ENCODE measurements around the gene CACNA1H.
"Not testable (repeated sequence)": the region's sequence is repeated elsewhere in the genome, so short reads cannot be mapped to it uniquely, and the experiment has no call there.

The CACNA1H gene

DNA sequence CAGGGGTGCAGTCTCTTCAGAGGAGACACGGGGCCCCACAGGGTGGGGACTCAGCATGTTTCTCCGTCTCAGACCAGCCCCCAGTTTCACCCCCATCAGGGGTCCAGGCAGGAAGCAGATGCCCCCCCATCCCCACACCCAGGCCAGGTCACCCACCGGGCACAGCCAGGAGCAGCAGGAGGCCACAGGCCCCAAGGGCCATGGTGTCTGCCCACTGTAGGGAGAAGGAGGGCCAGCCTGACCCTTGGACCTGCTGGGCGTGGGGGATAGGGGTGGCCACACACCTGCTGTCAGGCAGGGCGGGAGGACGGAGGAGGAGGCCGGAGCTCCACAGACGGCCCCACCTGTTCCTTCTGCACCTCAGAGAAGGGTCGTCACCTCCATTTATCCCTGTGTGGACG, 72.1 kb downstream of the CACNA1H start, which contains the start of gene TPSG1:
Gene TPSG1 (minus strand): TSS at position 218 of the 401 bp plus-strand sequence. CDS start 16 bp downstream, at position 202.
- Histone ChIP-seq H3K27me3 (ENCODE audit: control insufficient read depth, low read length) (no peaks in the 10 kb centered on the region), H3K36me3 (ENCODE audit: control insufficient read depth, low read length) (no peaks in the 10 kb centered on the region), H3K4me1 (ENCODE audit: control insufficient read depth, low read length) (no peaks in the 10 kb centered on the region), H3K4me2 (ENCODE audit: low read length) (no peak within 1 kb of the TSS), H3K9me3 (ENCODE audit: control insufficient read depth, insufficient read depth, low read length) (no peaks in the 10 kb centered on the region), H3F3A (ENCODE audit: control insufficient read depth, insufficient read depth) (no peaks in the 10 kb centered on the region), H3K27ac (ENCODE audit: low read depth, low read length) (no peak within 1 kb of the TSS), H3K79me2 (ENCODE audit: control insufficient read depth, low read length) (no peaks in the 10 kb centered on the region), H3K9me2 (replicated peaks; ENCODE audit: control insufficient read depth, low read length) (no peaks in the 10 kb centered on the region), H3K4me3 (ENCODE audit: low read length) (no peak within 1 kb of the TSS), H4K20me1 (ENCODE audit: control insufficient read depth, insufficient read depth, low read depth, low read length) (no peaks in the 10 kb centered on the region)
- TF ChIP-seq CTCF (IDR thresholded peaks at IDR 0.05; ENCODE audit: low read depth, low read length, poor library complexity, severe bottlenecking) (no peak), EZH2phosphoT487 (IDR thresholded peaks at IDR 0.05; ENCODE audit: borderline replicate concordance, low read length) (no peak)

GRCh38 chr16:1225728-1226311, 72.9 kb downstream of the CACNA1H start:
- not testable (repeated sequence) for H4K20me1 ChIP-seq (ENCODE audit: control insufficient read depth, insufficient read depth, low read depth, low read length); H3K27ac ChIP-seq (ENCODE audit: low read depth, low read length); H3K4me3 ChIP-seq (ENCODE audit: low read length); H3K9me3 ChIP-seq (ENCODE audit: control insufficient read depth, insufficient read depth, low read length); H3K36me3 ChIP-seq (ENCODE audit: control insufficient read depth, low read length); H3K27me3 ChIP-seq (ENCODE audit: control insufficient read depth, low read length); H3F3A ChIP-seq (ENCODE audit: control insufficient read depth, insufficient read depth); H3K9me2 ChIP-seq (replicated peaks; ENCODE audit: control insufficient read depth, low read length); H3K4me2 ChIP-seq (ENCODE audit: low read length); H3K79me2 ChIP-seq (ENCODE audit: control insufficient read depth, low read length); H3K4me1 ChIP-seq (ENCODE audit: control insufficient read depth, low read length)

- H3K79me2 ChIP-seq (ENCODE audit: control insufficient read depth, low read length); H3K9me3 ChIP-seq (ENCODE audit: control insufficient read depth, insufficient read depth, low read length); H3K36me3 ChIP-seq (ENCODE audit: control insufficient read depth, low read length); H4K20me1 ChIP-seq (ENCODE audit: control insufficient read depth, insufficient read depth, low read depth, low read length); H3K27me3 ChIP-seq (ENCODE audit: control insufficient read depth, low read length); H3K4me2 ChIP-seq (ENCODE audit: low read length); H3K9me2 ChIP-seq (replicated peaks; ENCODE audit: control insufficient read depth, low read length); H3F3A ChIP-seq (ENCODE audit: control insufficient read depth, insufficient read depth); H3K4me3 ChIP-seq (ENCODE audit: low read length); H3K27ac ChIP-seq (ENCODE audit: low read depth, low read length); H3K4me1 ChIP-seq (ENCODE audit: control insufficient read depth, low read length): not testable (repeated sequence)
Measured at GRCh38 chr16:1226692-1227091, 73.8 kb downstream of the CACNA1H start.

DNA sequence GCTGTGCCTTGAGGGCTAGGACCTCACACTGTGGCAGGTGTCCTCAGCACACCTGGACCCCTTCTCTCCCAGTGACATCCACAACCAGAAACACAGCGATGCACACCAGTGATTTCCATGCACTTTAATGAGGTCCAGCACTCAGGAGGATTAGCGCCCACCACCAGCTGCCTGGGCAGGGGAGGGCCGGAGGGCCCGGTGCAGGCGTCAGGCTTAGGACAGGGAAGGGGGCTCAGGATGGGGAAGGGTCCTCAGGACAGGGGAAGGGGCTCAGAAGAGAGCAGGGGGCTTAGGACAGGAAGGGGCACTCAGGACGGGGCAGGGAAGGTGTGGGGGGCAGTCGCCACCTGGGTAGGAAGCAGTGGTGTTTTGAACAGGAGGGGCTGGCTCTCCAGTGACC, 75.3 kb downstream of the CACNA1H start:
- H3F3A ChIP-seq (ENCODE audit: control insufficient read depth, insufficient read depth); H3K4me3 ChIP-seq (ENCODE audit: low read length); H3K9me2 ChIP-seq (replicated peaks; ENCODE audit: control insufficient read depth, low read length); H3K27ac ChIP-seq (ENCODE audit: low read depth, low read length); H3K4me1 ChIP-seq (ENCODE audit: control insufficient read depth, low read length); H3K4me2 ChIP-seq (ENCODE audit: low read length); H4K20me1 ChIP-seq (ENCODE audit: control insufficient read depth, insufficient read depth, low read depth, low read length); H3K9me3 ChIP-seq (ENCODE audit: control insufficient read depth, insufficient read depth, low read length); H3K27me3 ChIP-seq (ENCODE audit: control insufficient read depth, low read length); H3K36me3 ChIP-seq (ENCODE audit: control insufficient read depth, low read length); H3K79me2 ChIP-seq (ENCODE audit: control insufficient read depth, low read length): not testable (repeated sequence)

DNA sequence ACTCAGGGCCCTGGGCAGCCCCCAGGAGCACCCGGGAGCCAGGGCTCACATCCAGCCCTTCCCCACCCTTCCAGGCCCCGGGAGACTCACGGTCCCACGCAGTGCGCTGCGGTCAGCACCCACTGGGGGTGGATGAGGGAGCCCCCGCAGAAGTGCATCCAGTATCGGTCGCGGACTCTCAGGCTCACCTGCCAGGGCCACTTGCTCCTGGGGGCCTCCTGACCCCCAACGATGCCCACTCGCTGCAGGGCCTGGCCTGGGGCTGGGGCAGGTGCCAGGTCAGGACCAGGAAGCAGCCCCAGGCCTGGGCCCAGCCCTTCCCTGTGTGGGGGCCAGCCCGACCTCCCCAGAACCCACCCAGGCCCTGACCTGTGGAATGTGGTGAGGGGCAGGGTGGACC, 76.6 kb downstream of the CACNA1H start:
- H3K27ac ChIP-seq (ENCODE audit: low read depth, low read length): not testable (repeated sequence)

GRCh38 chr16:1230084-1230470, 77.2 kb downstream of the CACNA1H start, which contains the start of gene TPSB2:
Gene TPSB2, minus strand, starts transcription at chr16:1230184. Its CDS starts 233 bp downstream, at chr16:1229951.
- not testable (repeated sequence) for H3K79me2 ChIP-seq (ENCODE audit: control insufficient read depth, low read length); H3K4me2 ChIP-seq (ENCODE audit: low read length); H3K9me2 ChIP-seq (replicated peaks; ENCODE audit: control insufficient read depth, low read length); H3F3A ChIP-seq (ENCODE audit: control insufficient read depth, insufficient read depth); H3K27me3 ChIP-seq (ENCODE audit: control insufficient read depth, low read length); H4K20me1 ChIP-seq (ENCODE audit: control insufficient read depth, insufficient read depth, low read depth, low read length); H3K27ac ChIP-seq (ENCODE audit: low read depth, low read length); H3K36me3 ChIP-seq (ENCODE audit: control insufficient read depth, low read length); H3K9me3 ChIP-seq (ENCODE audit: control insufficient read depth, insufficient read depth, low read length); H3K4me3 ChIP-seq (ENCODE audit: low read length); H3K4me1 ChIP-seq (ENCODE audit: control insufficient read depth, low read length)

More for the DNA sequence above, 76.6 kb downstream of the CACNA1H start:
- H3K9me3 ChIP-seq (ENCODE audit: control insufficient read depth, insufficient read depth, low read length); H3K79me2 ChIP-seq (ENCODE audit: control insufficient read depth, low read length); H3K36me3 ChIP-seq (ENCODE audit: control insufficient read depth, low read length); H3F3A ChIP-seq (ENCODE audit: control insufficient read depth, insufficient read depth); H3K27me3 ChIP-seq (ENCODE audit: control insufficient read depth, low read length); H3K4me3 ChIP-seq (ENCODE audit: low read length); H4K20me1 ChIP-seq (ENCODE audit: control insufficient read depth, insufficient read depth, low read depth, low read length); H3K4me2 ChIP-seq (ENCODE audit: low read length); H3K4me1 ChIP-seq (ENCODE audit: control insufficient read depth, low read length); H3K9me2 ChIP-seq (replicated peaks; ENCODE audit: control insufficient read depth, low read length): not testable (repeated sequence)

DNA sequence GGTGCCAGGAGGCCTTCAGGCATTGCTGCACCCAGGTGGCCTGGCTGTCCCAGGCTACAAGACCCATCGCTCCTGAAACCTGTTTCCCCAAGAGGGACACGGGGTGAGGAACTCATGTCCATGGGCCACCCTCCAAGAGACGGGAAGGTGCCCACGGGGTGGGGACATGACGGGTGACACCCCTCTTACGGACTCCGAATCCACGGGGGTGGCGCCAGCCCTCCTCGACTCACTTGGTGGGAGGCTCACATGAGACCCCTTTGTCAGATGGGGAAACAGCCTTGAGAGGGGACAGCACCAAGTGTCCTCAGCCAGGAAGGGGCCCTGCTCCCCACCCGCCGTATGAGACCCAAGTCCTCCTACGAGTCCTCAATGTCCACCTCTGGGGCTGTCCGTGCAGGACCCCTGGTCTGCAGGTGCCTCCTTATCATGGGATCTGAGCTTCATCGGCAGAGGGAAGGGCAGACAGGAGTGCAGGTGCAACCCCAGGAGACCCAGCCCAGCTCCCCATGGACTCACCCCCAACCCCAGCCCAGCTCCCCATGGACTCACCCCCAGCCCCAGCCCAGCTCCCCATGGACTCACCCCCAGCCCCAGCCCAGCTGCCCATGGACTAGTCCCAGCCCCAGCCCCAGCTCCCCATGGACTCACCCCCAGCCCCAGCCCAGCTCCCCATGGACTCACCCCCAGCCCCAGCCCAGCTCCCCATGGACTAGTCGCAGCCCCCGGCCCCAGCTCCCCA, 77.7 kb downstream of the CACNA1H start:
- H3K4me1 ChIP-seq (ENCODE audit: control insufficient read depth, low read length); H3K4me3 ChIP-seq (ENCODE audit: low read length); H3K9me3 ChIP-seq (ENCODE audit: control insufficient read depth, insufficient read depth, low read length); H4K20me1 ChIP-seq (ENCODE audit: control insufficient read depth, insufficient read depth, low read depth, low read length); H3K27ac ChIP-seq (ENCODE audit: low read depth, low read length); H3F3A ChIP-seq (ENCODE audit: control insufficient read depth, insufficient read depth); H3K9me2 ChIP-seq (replicated peaks; ENCODE audit: control insufficient read depth, low read length); H3K36me3 ChIP-seq (ENCODE audit: control insufficient read depth, low read length); H3K4me2 ChIP-seq (ENCODE audit: low read length); H3K27me3 ChIP-seq (ENCODE audit: control insufficient read depth, low read length); H3K79me2 ChIP-seq (ENCODE audit: control insufficient read depth, low read length): not testable (repeated sequence)

Measured in DOHH2 (cell line).